Measurements from ENCODE around the gene GALNT9.
A peak's percentile ranks its signal among the peaks of the same experiment; 100 is the strongest.

DNA sequence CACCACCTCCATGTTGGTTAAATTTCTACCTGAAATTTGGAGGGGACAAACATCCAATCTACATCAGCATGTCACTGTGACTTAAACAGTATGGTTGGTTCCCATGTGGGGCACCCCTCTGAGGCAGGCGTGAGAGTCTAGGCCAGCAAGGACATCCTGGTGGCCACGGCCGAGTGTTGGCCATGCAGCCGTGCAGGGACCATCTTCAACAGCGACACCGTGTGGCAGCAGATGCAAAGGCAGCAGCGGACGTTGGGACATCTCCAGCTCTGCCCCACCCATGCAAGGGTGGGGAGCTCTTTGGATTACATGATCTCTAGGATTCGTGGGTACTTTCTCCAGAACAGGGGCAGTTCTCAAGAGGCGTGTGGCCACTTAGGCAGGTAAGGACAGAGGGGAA, 135.3 kb downstream of the GALNT9 start:
- TF ChIP-seq CTCF (IDR thresholded peaks at IDR 0.05; ENCODE audit: insufficient read depth, low read depth, low read length) (peak; percentile 24), EZH2 (IDR thresholded peaks at IDR 0.05; ENCODE audit: insufficient read depth, low read length) (no peak)

All from astrocyte (in vitro differentiated cells and primary cell).